H1 (cell line): ENCODE measurements around the gene TUBGCP2. TPM values are rescaled to one million over a fixed set of nuclear protein-coding genes. Genes with fewer than 3 reads are reported as not detected.

Experiments used
- CTCF ChIP-seq, 3 experiments: IDR thresholded peaks; 1 replicate in 2 of 3; 2 replicates in 1 of 3; pipeline versions ENCODE4 v1.5.1 to v1.6.1; 2011; ENCODE audit warnings: low read length in 3 of 3, mild to moderate bottlenecking in 3 of 3, inconsistent platforms in 2 of 3, low read depth in 1 of 3, moderate library complexity in 1 of 3; ENCODE audit not compliant: insufficient read depth in 1 of 3; ENCODE audit errors: control extremely low read depth in 1 of 3
- polyA plus RNA-seq, 7 experiments: library from polyadenylated mRNA; depleted of rRNA in 3 of 7; stranded (reverse) in 5 of 7; unstranded in 2 of 7; fragments of >200 nt in 5 of 7; fragments of 200-250 nt in 2 of 7; gene quantifications; 1 replicate in 5 of 7; 2 replicates in 1 of 7; 4 replicates in 1 of 7; pipeline versions ENCODE4 v1.2.1 to v1.2.3, GENCODE V29; 2011 to 2013; ENCODE audit warnings: missing spikeins in 2 of 7, mixed read lengths in 2 of 7
- total RNA-seq: library from RNA; stranded (reverse); fragmentation: NEBNext Ultra II Directional; extraction: Animal tissue kit (Norgen Biotek cat#: 25700); gene quantifications from 2 replicates; pipeline ENCODE4 v1.2.1, GENCODE V29; 2021

Gene TUBGCP2
- total and polyA plus RNA-seq, 2 of the 8 experiments (the other 6 are each of a cell fraction or from before 2014, with no cell fraction given): 34.9 to 51.9 TPM

- peak in 2 of 3 experiments; percentile 57 to 59; a peak in 3 of 4 replicates for TF ChIP-seq CTCF (IDR thresholded peaks at IDR 0.05; ENCODE audit: control extremely low read depth in 1 of 3, insufficient read depth in 1 of 3, low read depth in 1 of 3, low read length in 3 of 3)
Observed at GRCh38 chr10:133351408-133352318, 43.0 kb upstream of the TUBGCP2 start (continued).
